ENCODE data around the gene FZD8.
"Not testable (repeated sequence)": the region's sequence is repeated elsewhere in the genome, so short reads cannot be mapped to it uniquely, and the experiment has no call there.

Gene FZD8

DNA sequence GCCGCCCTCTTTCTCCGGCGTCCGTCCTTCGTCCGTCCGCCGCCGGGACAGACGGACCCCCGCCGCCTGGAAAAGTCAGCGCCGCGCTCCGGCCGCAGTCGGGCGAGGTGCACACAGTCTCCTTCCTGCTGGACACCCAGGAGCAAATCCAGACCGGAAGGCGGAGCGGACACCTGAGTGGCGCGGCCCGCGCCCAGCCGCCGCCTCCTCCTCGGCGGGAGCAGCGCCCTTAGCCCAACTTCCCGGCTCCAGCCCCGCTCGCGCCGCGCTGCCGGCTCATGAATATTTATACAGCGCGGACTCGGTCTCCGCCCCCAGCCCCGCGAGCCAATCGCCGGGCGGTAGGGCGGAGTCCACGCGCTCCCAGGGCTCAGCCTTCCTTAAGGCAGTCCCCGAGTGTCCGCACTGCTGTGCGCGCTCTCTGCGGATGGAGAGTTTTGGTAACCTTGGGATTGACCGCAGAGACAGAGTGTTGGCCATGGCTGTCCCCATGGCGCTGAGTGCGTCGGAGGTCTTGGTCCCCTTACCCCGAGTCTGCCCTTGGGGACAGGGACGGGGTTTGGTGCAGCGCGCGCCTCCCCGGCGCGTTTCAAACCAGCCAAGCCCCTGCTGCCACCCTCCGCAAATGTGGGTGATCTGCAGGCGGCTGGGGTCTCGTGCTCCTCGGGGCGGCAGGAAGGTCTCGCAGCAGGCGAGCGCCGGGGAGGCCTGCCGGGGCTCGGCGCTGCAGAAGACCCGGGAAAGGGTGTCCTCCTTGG, at the start of gene FZD8:
TSS of gene FZD8 (minus strand) at position 262 of the 758 bp plus-strand sequence. CDS start 867 bp downstream, outside the sequence.
- H3K4me1 ChIP-seq (ENCODE audit: insufficient read depth, low read length, severe bottlenecking) = peaks cover 22% of the 10 kb centered on the region
- no peaks in the 10 kb centered on the region for H3K9me2 ChIP-seq (ENCODE audit: low read depth, low read length)
- no peaks in the 10 kb centered on the region for H3K36me3 ChIP-seq (ENCODE audit: insufficient read depth, low read length)
- no peaks in the 10 kb centered on the region for H3K9me3 ChIP-seq (ENCODE audit: low read length)
- H3K79me2 ChIP-seq (ENCODE audit: insufficient read depth, low read length) = no peaks in the 10 kb centered on the region
- H4K20me1 ChIP-seq (ENCODE audit: insufficient read depth, low read length) = no peaks in the 10 kb centered on the region
- peak within 1 kb of the TSS; percentile 25; the same call in 1 of the 2 replicates for H2AFZ ChIP-seq (ENCODE audit: low read length)
- H3K27me3 ChIP-seq (ENCODE audit: insufficient read depth, low read length) = no peaks in the 10 kb centered on the region
- no peaks in the 10 kb centered on the region for H3F3A ChIP-seq (ENCODE audit: insufficient read depth, low read length)
- no peak within 1 kb of the TSS for H3K27ac ChIP-seq (ENCODE audit: low read depth, low read length, poor library complexity, severe bottlenecking)
- TF ChIP-seq, protein P1, sequence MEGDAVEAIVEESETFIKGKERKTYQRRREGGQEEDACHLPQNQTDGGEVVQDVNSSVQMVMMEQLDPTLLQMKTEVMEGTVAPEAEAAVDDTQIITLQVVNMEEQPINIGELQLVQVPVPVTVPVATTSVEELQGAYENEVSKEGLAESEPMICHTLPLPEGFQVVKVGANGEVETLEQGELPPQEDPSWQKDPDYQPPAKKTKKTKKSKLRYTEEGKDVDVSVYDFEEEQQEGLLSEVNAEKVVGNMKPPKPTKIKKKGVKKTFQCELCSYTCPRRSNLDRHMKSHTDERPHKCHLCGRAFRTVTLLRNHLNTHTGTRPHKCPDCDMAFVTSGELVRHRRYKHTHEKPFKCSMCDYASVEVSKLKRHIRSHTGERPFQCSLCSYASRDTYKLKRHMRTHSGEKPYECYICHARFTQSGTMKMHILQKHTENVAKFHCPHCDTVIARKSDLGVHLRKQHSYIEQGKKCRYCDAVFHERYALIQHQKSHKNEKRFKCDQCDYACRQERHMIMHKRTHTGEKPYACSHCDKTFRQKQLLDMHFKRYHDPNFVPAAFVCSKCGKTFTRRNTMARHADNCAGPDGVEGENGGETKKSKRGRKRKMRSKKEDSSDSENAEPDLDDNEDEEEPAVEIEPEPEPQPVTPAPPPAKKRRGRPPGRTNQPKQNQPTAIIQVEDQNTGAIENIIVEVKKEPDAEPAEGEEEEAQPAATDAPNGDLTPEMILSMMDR (IDR thresholded peaks at IDR 0.05; ENCODE audit: low read length) = peak; percentile 40; the same call in 1 of the 2 replicates
- no peak for TF ChIP-seq EZH2 (IDR thresholded peaks at IDR 0.05; ENCODE audit: borderline replicate concordance, low read length)
- H3K4me2 ChIP-seq (ENCODE audit: low read length) = peak within 1 kb of the TSS; percentile 75
- H3K4me3 ChIP-seq (ENCODE audit: low read depth, low read length, poor library complexity, severe bottlenecking) = peak within 1 kb of the TSS; percentile 63
- peak within 1 kb of the TSS; percentile 59 for H3K9ac ChIP-seq (ENCODE audit: low read length)

DNA sequence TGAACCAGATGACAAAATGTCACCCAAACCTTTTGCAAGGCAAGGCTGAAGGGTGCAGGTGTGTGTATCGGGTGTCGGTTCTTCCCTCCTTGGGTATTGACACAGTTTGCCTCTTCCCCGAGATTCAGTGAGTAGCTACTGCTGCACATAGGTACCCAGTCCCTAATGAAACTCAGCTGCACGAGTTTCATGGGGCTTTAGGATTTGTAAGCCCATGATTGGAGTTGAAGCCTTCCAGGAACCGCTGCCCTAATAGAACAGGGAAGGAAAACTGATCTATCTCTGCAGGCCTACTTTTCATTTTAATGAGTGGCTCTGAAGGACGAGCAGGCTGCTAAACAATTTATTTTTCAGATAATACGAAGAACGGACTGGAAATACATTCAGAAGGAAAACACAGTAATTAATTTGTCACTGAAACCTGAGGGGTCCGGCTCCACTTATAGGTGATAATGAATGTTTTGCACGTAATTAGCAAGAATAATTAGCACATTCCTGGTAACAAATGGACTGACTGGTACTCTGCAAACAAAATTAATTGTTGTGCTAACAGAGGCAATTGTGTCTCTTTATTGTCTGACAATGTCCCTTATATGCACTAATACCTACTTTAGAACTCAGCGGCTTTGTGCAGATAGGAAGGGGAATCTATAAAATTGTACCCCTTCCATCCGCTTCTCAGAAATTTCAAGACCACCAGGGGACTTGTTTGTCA, 49.6 kb upstream of the FZD8 start:
- no peaks in the 10 kb centered on the region for H3K27me3 ChIP-seq (ENCODE audit: insufficient read depth, low read length)
- no peaks in the 10 kb centered on the region for H4K20me1 ChIP-seq (ENCODE audit: insufficient read depth, low read length)
- H3F3A ChIP-seq (ENCODE audit: insufficient read depth, low read length) = no peaks in the 10 kb centered on the region
- no peaks in the 10 kb centered on the region for H3K9me3 ChIP-seq (ENCODE audit: low read length)
- no peak overlapping the region for H3K4me3 ChIP-seq (ENCODE audit: low read depth, low read length, poor library complexity, severe bottlenecking)
- H2AFZ ChIP-seq (ENCODE audit: low read length) = no peak overlapping the region
- no peaks in the 10 kb centered on the region for H3K36me3 ChIP-seq (ENCODE audit: insufficient read depth, low read length)
- TF ChIP-seq, protein P1 (IDR thresholded peaks at IDR 0.05; ENCODE audit: low read length) = no peak
- TF ChIP-seq EZH2 (IDR thresholded peaks at IDR 0.05; ENCODE audit: borderline replicate concordance, low read length) = no peak
- no peak overlapping the region for H3K27ac ChIP-seq (ENCODE audit: low read depth, low read length, poor library complexity, severe bottlenecking)
- no peaks in the 10 kb centered on the region for H3K9me2 ChIP-seq (ENCODE audit: low read depth, low read length)
- H3K4me2 ChIP-seq (ENCODE audit: low read length) = no peak overlapping the region
- no peaks in the 10 kb centered on the region for H3K4me1 ChIP-seq (ENCODE audit: insufficient read depth, low read length, severe bottlenecking)
- H3K79me2 ChIP-seq (ENCODE audit: insufficient read depth, low read length) = no peaks in the 10 kb centered on the region
- no peak overlapping the region for H3K9ac ChIP-seq (ENCODE audit: low read length)

DNA sequence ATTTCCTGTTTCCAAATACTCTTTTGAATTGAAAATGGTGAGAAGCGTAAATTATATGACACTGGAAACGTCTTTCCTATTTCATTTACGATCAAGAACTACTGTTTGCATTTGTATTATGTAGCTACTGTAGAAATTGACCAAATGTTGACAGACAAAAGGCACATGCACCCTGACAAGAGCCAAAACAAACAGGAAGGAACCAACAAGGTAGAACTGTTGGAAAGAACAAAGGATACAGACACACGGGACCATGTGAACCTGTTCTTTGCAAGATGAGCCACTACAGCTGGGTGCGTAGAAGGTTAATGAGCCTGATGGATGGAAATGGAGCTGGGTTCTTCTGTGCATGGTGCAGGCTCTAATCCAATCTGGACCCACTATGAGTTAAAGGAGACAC, 48.4 kb upstream of the FZD8 start:
- Histone ChIP-seq H3K4me2 (ENCODE audit: low read length) (no peak overlapping the region), H4K20me1 (ENCODE audit: insufficient read depth, low read length) (no peaks in the 10 kb centered on the region), H3K9me2 (ENCODE audit: low read depth, low read length) (no peaks in the 10 kb centered on the region), H3K79me2 (ENCODE audit: insufficient read depth, low read length) (no peaks in the 10 kb centered on the region), H3K36me3 (ENCODE audit: insufficient read depth, low read length) (no peaks in the 10 kb centered on the region), H3K9me3 (ENCODE audit: low read length) (no peaks in the 10 kb centered on the region), H3K9ac (ENCODE audit: low read length) (no peak overlapping the region), H3F3A (ENCODE audit: insufficient read depth, low read length) (no peaks in the 10 kb centered on the region), H3K4me1 (ENCODE audit: insufficient read depth, low read length, severe bottlenecking) (no peaks in the 10 kb centered on the region), H3K27ac (ENCODE audit: low read depth, low read length, poor library complexity, severe bottlenecking) (no peak overlapping the region), H3K4me3 (ENCODE audit: low read depth, low read length, poor library complexity, severe bottlenecking) (no peak overlapping the region), H2AFZ (ENCODE audit: low read length) (no peak overlapping the region), H3K27me3 (ENCODE audit: insufficient read depth, low read length) (no peaks in the 10 kb centered on the region)
- TF ChIP-seq EZH2 (IDR thresholded peaks at IDR 0.05; ENCODE audit: borderline replicate concordance, low read length) = no peak
- TF ChIP-seq, protein P1 (IDR thresholded peaks at IDR 0.05; ENCODE audit: low read length) = no peak

GRCh38 chr10:35685858-35686257, 43.8 kb upstream of the FZD8 start:
- H2AFZ ChIP-seq (ENCODE audit: low read length); H3F3A ChIP-seq (ENCODE audit: insufficient read depth, low read length); H3K4me2 ChIP-seq (ENCODE audit: low read length); H3K9me2 ChIP-seq (ENCODE audit: low read depth, low read length); H3K4me3 ChIP-seq (ENCODE audit: low read depth, low read length, poor library complexity, severe bottlenecking); H3K9me3 ChIP-seq (ENCODE audit: low read length); H4K20me1 ChIP-seq (ENCODE audit: insufficient read depth, low read length); H3K4me1 ChIP-seq (ENCODE audit: insufficient read depth, low read length, severe bottlenecking); H3K36me3 ChIP-seq (ENCODE audit: insufficient read depth, low read length); H3K79me2 ChIP-seq (ENCODE audit: insufficient read depth, low read length); H3K9ac ChIP-seq (ENCODE audit: low read length); H3K27ac ChIP-seq (ENCODE audit: low read depth, low read length, poor library complexity, severe bottlenecking); H3K27me3 ChIP-seq (ENCODE audit: insufficient read depth, low read length): not testable (repeated sequence)
